HG03342 (cell line): ENCODE data around the gene SFSWAP.
"Not testable (repeated sequence)": the region's sequence is repeated elsewhere in the genome, so short reads cannot be mapped to it uniquely, and the experiment has no call there.

Experiments
- ATAC-seq: cut with Tn5 transposase; IDR thresholded peaks from one replicate; pipeline ENCODE4 v1.9.1; 2021; ENCODE audit warnings: mild to moderate bottlenecking, moderate library complexity; ENCODE audit not compliant: unreplicated experiment

The SFSWAP gene

DNA sequence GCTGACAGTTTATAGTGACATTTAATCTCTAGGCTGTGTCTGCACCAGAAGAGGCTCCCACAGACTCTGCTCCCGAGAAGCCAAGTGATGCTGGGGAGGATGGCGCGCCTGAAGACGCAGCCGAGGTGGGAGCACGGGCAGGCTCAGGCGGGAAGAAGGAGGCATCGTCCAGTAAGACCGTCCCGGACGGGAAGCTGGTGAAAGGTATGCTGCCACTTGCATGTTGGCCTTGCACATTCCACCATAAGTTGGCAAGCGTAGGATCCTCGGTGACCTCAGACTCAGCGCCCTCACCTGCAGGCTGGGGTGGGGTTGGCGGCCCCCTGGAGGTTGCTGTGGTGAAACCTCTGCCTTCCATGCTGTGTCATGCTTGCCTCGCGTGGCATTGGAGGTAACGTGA lies 45.6 kb downstream of the SFSWAP start:
- no peak for ATAC-seq

DNA sequence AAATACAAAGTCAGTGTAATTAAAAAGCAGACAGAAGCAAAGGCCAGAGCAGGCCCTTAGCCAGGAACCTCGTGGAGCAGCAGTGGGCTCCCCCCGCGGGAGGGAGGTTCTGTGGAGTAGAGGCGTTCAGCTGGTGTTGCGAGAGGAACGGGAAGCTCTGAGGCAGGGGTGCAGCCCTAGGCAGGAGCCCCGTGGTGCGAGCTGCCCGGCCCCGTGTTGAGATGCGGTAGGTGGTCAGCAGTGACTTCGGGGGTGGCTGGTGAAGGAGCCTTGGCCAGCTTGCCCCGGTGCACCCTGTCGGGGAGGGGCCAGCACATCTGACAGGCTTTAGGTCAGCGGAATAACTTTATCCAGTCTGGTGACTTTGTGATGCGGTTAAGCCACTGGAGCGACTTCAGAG lies 46.2 kb downstream of the SFSWAP start:
- no peak for ATAC-seq

DNA sequence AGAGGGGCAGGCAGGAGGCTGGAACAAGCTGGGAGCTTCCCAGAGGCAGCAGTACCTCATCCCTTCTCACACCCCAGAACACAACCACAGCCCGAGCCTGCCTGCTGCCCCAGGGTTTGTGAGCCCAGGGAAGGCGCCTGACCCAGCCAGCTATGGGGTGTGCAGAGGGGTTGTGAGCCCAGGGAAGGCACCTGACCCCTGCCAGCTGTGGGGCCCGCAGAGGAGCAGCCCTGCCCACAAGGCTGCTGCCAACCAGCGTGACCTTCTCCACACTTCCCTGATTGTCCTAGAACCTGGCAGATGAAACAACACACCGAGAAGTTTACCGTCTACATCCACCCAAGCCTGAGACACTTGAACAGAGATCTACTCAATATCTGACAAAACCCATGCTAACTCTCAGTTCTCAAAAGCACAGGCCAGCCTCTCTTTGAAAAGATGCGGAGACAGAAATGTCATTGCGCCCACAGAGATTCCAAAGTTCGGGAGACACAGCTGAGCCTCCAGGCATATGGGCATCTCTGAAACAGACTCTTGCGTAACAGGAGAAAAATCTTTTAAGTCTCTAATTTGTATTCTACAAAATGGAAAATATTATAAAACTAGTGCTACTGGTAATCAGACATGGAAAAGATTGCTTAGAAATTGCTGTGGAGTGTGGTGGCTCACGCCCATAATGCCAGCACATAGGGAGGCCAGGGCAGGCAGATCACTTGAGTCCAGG lies 47.3 kb downstream of the SFSWAP start:
- ATAC-seq = no peak

DNA sequence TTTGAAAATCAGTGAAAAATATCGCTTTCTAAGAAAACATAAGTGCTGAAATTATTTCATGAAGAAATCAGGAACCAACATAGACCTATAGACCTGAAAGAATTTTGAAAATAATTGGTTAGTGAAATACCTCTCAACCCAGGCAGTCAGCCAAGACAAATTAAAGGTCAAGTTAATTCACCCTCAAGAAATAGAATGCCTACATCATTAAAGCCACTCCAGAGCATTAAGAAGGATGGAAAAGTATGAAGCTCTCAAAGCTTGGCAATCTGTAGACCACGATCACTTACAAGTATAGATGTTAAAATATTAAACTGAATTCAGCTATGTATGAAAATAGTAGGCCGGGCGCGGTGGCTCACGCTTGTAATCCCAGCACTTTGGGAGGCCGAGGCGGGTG lies 48.3 kb downstream of the SFSWAP start:
- ATAC-seq = no peak

DNA sequence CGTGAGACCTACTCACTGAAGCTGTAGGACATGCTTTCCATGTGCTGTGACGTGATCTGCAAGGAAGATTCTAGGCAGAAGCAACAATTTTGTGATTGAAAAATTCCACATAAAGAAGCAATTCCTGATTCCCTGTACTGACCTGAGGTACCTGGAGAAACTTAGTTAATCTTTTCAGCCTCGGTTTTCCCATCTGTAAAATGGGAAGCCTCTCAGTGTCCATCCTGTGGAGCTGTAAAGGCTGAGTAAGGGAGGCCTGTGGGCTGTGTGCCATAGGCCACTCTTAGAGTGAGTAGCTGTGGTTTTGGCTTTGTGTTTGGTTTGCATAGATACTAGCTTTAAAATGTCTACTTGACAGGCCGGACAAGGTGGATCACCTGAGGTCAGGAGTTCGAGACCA lies 50.7 kb downstream of the SFSWAP start:
- no peak for ATAC-seq

DNA sequence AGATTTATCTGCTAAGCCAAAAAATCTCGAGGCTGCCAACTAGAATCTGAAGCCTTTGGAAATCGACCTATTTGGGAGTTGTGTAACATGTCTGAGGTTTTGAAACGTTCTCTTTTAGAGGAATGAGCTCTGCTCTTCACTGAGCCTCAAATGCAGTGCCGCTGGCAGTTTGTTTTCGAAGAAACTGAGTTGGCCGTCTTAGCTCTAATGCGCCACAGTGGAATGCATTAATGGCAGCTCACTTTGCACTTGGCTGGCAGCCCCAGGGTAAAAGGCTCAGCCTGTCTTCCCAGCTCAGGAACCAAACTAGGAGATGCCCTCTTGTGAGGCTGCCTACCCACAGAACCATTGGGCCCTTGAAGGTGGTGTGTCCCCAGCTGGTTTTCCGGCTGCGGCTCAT lies 53.8 kb downstream of the SFSWAP start:
- ATAC-seq = no peak

DNA sequence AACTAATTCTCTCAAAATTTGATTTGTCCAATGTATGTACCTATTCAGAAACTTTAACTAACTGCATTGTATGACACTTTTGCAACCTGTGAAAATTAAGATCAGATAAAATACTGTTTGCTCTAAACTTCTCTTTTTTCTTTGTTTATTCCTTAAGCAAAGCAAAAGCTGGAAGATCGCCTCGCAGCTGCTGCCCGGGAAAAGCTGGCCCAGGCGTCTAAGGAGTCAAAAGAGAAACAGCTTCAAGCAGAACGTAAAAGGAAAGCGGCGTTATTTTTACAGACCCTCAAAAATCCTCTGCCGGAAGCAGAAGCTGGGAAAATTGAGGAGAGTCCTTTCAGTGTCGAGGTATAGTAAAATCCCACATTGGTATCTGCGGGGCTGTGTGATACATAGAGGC lies 55.1 kb downstream of the SFSWAP start:
- no peak for ATAC-seq

DNA sequence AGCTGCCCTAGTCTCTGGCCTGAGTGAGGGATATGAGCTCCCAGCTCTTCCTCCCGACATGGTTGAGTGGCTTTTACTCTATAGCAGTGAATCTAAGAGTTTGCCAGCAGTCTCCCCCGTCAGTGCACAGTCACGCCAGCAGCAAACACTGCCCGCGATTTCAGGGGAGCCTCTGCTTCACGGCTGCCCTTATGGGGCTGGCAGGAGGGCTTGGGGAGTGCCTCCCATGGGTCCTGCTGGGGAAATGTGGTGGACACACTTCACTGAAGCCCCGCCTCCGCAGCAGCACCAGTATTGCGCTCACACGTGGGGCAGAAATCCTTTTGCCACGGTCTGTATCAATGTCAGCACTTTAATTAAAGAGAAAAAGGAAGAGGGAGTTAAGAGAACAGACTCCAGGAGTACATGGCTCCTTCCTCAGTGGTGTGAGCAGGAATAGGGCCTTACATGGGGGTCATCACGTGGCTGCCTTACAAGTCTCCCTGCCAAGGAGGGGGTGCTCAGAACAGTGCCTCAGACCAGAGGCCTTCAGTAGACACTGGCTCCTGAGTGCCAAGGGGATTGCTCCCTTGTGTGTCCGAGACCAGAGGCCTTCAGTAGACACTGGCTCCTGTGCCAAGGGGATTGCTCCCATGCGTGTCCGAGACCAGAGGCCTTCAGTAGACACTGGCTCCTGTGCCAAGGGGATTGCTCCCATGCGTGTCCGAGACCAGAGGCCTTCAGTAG lies 55.7 kb downstream of the SFSWAP start:
- no peak for ATAC-seq

DNA sequence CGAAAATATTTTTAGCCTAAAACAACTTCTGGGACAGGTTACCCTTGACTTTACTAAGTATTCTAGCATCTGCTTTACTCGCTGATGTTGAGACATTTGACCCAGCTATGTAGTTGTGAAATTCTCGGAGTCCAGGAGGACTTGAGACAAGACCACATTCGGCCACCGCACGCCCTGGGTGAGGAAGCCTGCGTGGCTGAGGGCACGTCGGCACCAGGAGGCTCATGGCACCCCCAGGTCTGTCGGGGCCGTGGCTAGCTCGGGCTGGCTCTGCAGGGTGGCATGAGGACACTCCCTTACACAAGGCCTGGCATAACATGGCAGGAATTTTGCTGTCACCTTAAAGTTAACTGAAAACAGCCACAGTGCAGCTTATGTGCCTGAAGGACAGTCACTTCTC lies 59.2 kb downstream of the SFSWAP start:
- no peak for ATAC-seq

DNA sequence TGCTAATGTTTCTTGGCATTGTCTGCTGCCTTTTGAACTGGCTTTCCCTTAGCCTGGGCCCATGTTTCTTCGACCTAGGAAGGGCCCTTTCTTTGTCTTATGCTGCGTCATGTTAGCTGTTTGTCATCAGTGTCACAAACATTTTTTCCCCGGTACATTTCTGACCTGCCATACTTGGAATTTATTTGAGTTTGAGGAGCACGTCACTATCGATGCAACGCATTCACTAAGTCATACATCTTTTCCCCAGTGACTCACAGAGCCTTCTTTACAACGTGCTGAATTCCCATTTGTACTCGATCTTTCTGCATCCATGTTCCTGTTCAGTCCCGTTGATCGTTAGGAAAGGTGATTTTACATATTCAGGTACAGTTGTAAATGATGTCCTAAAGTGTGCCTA lies 61.1 kb downstream of the SFSWAP start:
- ATAC-seq = no peak

DNA sequence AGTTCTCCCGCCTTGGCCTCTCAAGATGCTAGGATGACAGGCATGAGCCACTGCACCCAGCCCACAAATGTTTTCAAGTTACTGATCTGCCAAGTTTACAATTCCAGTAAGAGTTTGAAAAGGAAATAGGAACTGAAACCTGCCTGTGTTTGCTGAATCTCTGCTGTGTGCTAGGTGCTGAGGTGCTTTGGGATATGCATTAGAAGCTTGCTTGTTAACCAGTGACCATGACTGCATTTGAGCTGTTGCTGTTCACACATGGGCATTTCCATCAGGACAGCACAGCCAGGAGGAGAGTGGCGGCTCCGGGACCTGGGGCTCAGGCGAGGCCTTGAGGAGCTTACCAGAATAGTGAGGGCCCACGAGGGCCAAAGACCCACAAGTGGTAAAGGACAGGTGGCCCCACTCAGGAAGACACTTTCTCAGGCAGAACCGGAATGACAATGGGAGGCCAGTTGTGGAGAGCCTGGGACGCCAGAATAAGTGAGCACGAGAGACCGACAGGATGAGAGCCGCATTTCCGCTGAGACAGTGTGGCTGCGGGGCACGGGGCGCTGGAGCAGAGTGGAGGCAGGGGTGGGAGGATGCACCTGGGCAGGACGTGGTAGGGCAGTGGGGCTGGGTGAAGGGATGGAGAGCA lies 62.8 kb downstream of the SFSWAP start:
- peak; percentile 83 for ATAC-seq

DNA sequence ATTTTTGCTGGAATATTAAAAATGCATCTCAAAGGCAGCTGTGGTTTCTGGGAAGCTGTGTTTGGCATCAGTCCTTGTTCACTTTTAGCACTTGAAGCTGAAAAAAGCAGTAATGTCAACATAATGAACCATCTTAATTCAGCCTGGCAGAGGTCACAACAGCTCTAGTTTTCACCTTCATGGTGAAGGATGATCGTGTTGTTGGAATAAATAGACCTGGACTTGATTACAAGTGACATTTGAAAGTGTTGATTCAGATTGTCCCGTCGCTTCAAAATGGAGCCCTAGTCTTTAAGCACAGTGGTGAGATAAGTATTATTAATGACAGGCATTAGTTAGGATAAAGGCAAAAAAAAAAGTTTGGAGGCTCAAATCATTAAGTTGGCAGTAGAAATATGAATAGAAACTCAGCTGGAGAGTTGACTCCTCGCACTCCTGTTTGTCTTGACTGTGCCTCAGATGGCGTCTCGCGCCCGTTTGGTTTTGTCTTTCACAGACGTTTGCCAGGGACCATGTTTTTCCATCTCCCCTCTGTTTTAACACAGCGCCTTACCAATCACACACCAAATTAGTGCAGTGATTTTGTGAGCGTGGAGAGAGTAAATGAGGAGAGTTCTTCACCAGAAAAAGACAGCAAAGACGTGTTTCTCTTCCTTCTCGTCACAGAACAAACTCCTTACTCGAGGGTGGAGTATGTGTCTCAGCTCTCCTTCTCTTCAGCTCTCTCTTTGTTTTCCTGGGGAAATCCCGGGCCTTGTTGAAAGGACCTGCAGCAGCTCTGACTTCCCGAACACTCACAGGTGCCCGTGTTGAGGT lies 63.9 kb downstream of the SFSWAP start:
- ATAC-seq = no peak

DNA sequence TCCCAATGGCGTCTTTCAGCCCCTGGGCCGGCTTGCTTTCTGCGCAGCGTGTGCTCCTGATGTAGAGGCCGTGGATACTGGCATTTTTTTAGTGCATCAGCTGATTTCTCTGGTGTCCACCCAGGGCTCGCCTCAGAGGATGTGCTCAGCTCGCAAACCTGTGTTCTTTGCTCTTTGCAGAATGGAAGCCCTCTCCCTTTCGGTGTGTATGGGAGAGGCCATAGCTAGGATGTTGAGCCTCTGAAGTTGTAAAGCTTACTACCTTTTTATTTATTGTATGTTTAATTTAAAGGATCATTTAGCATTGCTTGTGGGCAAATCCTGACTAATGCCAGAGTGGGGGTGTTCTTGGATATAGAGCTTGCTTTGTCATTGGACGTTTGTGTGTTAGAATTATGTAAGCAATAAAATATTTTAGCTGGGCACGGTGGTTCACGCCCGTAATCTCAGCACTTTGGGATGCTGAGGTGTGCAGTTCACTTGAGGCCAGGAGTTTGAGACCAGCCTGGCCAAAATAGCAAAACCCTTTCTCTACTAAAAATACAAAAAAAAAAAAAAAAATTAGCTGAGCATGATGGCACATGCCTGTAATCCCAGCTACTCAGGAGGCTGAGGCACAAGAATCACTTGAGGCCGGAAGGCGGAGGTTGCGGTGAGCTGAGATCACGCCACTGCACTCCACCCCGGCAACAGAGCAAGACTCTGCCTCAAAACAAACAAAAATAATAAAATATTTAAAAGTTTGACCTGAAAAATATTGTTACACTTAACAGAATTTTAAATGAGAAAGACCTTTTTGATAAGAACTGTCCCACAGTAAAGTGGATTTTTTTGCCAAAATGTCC lies 64.7 kb downstream of the SFSWAP start:
- no peak for ATAC-seq

DNA sequence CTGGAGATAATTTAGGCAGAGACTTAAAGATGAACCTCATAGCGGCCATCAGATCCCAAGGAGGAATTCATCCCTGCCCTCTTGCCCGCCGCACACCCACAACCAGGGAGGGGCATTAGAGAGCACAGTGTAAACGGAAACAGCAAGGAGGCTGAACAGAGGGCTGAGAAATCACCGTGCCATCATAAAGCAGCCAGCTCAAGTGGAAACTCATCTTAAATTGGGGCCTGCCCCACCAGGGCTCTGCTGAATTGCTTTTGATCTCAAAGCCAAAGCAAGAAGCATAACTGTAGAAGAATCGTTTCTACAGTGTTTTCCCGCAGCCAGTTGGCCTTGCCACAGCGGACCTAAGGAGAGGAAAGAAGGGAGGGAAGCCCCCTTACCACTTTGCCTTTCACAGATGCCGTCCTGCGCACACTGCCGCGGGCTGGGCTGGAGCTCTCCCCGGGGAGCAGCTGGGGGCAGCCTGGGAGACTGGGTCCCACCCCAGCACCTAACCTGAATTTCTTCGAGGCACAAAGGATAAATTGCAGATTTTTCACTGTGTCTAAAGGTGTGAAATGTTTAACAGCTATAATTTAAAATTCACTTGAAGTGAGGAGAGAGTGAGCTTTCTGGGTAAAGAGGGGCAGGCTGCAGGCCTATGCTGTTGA lies 65.5 kb downstream of the SFSWAP start:
- no peak for ATAC-seq

DNA sequence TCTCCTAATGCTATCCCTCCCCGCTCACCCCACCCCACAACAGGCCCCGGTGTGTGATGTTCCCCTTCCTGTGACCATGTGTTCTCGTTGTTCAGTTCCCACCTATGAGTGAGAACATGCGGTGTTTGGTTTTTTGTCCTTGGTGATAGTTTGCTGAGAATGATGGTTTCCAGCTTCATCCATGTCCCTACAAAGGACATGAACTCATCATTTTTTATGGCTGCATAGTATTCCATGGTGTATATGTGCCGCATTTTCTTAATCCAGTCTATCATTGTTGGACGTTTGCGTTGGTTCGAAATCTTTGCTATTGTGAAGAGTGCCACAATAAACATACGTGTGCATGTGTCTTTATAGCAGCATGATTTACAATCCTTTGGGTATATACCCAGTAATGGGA lies 66.4 kb downstream of the SFSWAP start:
- not testable (repeated sequence) for ATAC-seq

DNA sequence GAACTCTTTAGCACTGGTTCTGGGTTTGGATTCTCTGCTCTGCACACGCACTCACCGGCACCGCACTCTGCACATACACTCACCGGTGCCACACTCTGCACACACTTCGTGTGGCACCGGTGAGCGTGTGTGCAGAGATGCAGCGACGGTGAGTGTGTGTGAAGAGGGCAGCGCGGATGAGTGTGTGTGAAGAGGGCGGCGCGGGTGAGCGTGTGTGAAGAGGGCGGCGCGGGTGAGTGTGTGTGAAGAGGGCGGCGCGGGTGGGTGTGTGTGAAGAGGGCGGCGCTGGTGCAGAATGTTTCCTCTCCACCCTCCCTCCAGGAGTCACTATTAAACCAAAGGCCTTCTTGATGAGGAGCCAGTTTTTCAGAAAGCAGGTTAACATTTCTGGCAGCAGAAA lies 68.1 kb downstream of the SFSWAP start:
- ATAC-seq = no peak

DNA sequence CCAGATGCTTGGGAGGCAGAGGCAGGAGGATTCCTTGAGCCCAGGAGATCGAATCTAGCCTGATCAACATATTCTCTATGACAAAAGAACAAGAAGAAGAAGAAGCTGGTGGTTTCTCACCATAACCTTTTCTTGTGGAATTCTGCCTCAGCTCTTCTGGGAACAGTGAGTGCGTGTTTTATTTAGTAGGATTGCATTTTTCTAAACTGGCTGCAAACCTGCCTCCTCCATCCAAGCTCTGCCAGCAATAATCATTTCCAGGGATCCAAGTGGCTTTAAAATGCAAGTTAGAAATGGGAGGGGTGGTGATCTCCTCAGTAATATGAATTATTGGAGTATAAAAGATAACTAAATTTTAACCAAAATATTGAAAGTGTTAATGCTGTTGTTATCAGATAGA lies 71.2 kb downstream of the SFSWAP start:
- ATAC-seq = no peak

DNA sequence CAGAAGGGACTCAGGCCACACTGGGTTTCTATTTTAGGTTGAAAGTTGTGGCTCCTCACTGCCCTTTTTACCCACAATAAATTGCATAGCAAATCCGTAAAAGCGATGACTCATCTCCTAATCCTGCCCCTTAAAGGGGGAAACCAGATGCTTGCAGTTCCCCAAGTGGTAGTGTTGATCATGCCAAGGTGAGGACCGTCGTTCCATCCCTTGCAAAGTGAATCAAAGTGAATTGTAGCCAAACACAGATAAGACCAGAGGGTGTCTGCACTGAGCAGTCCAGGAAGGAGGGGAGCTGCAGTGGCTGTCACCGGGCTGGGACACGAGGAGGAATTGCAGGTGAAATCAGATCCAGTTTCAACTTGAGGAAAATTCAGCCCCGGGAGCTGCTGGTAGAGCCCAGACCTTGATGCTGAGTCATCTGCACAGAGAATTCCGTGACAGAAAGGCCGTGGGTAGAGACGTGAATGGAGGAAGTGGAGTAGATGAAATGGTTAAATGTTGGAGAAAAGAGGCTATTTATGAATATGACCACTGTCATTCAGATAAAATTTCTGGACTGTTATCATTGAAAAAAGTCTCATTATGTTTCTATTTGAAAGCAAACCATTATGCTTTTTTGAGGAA lies 73.1 kb downstream of the SFSWAP start:
- ATAC-seq = peak; percentile 69
